GM23338 (cell line): ENCODE measurements around the gene SLC2A9.

ENCODE experiments used
- EZH2 ChIP-seq: fragments of 200-600 bp; sonication (generic); IDR thresholded peaks from one replicate; pipeline ENCODE4 v1.8.0; 2017; ENCODE audit warnings: antibody characterized with exemption, mild to moderate bottlenecking, low read depth; ENCODE audit not compliant: unreplicated experiment
- POLR2AphosphoS5 ChIP-seq: IDR thresholded peaks from 2 replicates; pipeline ENCODE4 v1.6.1; 2016; ENCODE audit warnings: antibody characterized with exemption, low read depth
- TF ChIP-seq, protein P1 (sequence below), 2 experiments: fragments of 200-600 bp in 1 of 2; sonication (generic) in 1 of 2; conservative IDR thresholded peaks; 2 replicates each; pipeline versions ENCODE4 v1.5.1 to v1.6.1; 2016 to 2017; ENCODE audit warnings: antibody characterized with exemption in 2 of 2, low read depth in 2 of 2, mild to moderate bottlenecking in 2 of 2, moderate library complexity in 1 of 2

DNA sequence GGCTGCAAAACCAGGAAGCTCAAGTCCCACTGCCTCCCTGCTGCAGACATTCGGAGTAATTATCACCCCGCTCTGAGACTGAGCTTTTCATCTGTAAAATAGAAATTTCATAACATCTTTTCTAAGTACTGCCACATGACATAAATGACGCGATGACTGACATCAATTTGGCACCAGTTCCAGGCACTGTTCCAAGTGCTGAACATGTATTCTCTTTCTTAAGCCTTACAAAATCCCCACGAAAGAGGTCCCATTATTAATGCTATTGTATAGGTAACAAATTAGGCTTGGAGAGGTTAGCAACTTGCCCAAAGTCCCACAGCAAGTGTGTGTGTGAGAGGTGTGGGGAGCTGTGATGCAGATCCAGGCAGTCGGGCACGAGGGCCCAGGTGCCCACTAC, 56.4 kb downstream of the SLC2A9 start:
- TF ChIP-seq, protein P1, sequence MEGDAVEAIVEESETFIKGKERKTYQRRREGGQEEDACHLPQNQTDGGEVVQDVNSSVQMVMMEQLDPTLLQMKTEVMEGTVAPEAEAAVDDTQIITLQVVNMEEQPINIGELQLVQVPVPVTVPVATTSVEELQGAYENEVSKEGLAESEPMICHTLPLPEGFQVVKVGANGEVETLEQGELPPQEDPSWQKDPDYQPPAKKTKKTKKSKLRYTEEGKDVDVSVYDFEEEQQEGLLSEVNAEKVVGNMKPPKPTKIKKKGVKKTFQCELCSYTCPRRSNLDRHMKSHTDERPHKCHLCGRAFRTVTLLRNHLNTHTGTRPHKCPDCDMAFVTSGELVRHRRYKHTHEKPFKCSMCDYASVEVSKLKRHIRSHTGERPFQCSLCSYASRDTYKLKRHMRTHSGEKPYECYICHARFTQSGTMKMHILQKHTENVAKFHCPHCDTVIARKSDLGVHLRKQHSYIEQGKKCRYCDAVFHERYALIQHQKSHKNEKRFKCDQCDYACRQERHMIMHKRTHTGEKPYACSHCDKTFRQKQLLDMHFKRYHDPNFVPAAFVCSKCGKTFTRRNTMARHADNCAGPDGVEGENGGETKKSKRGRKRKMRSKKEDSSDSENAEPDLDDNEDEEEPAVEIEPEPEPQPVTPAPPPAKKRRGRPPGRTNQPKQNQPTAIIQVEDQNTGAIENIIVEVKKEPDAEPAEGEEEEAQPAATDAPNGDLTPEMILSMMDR (conservative IDR thresholded peaks at IDR 0.05; ENCODE audit: low read depth in 2 of 2): no peak
- no peak for TF ChIP-seq POLR2AphosphoS5
- TF ChIP-seq EZH2: no peak
